ENCODE data around the gene NEURL3.

GRCh38 chr2:96506016-96506906 lies 1.1 kb upstream of the NEURL3 start:
- TF ChIP-seq POLR2A (IDR thresholded peaks at IDR 0.05; ENCODE audit: low read depth, low read length) (no peak), TAF1 (IDR thresholded peaks at IDR 0.05; ENCODE audit: low read depth, low read length) (no peak), POU2F2 (IDR thresholded peaks at IDR 0.05; ENCODE audit: low read depth, low read length) (no peak)

Measured in GM12891 (cell line).